ENCODE results near the gene EME2.

- TF ChIP-seq CTCF (IDR thresholded peaks at IDR 0.05; ENCODE audit: low read depth, low read length) (no peak), EZH2phosphoT487 (IDR thresholded peaks at IDR 0.05; ENCODE audit: low read depth) (no peak)
Observed at GRCh38 chr16:1767116-1767994, 5.3 kb upstream of the EME2 start.
